H9 (cell line): ENCODE measurements around the gene HSPA1L. TPM values are rescaled to one million over a fixed set of nuclear protein-coding genes. Genes with fewer than 3 reads are reported as not detected.
A peak's percentile ranks its signal among the peaks of the same experiment; 100 is the strongest.

ENCODE experiments used
- DNase-seq: peaks from one replicate; pipeline ENCODE4 v3.0.0-alpha.2; 2017
- H2AFZ ChIP-seq: one replicate; pipeline ENCODE4 v1.6.1; 2013; ENCODE audit warnings: mild to moderate bottlenecking, low read length, control low read depth, moderate library complexity
- H2AK5ac ChIP-seq: 2 replicates; pipeline ENCODE4 v1.6.1; 2013; ENCODE audit warnings: low read length, control low read depth, mixed read lengths; ENCODE audit not compliant: insufficient read length
- H2BK120ac ChIP-seq: one replicate; pipeline ENCODE4 v1.6.1; 2013; ENCODE audit warnings: low read depth, mild to moderate bottlenecking, low read length, control low read depth, inconsistent platforms; ENCODE audit not compliant: poor library complexity, severe bottlenecking
- H2BK12ac ChIP-seq: 2 replicates; pipeline ENCODE4 v1.6.1; 2013; ENCODE audit warnings: low read length, control low read depth, mixed read lengths, low read depth; ENCODE audit not compliant: insufficient read length
- H2BK15ac ChIP-seq: 2 replicates; pipeline ENCODE4 v1.6.1; 2013; ENCODE audit warnings: low read depth, low read length, control low read depth
- H2BK20ac ChIP-seq: one replicate; pipeline ENCODE4 v1.6.1; 2013; ENCODE audit warnings: low read depth, mild to moderate bottlenecking, low read length, control low read depth, inconsistent platforms; ENCODE audit not compliant: poor library complexity, severe bottlenecking
- H2BK5ac ChIP-seq: 2 replicates; pipeline ENCODE4 v1.6.1; 2013; ENCODE audit warnings: low read length, control low read depth, mixed read lengths; ENCODE audit not compliant: insufficient read length
- H3K14ac ChIP-seq: 2 replicates; pipeline ENCODE4 v1.6.1; 2013; ENCODE audit warnings: low read length, control low read depth; ENCODE audit not compliant: insufficient read depth
- H3K18ac ChIP-seq: 2 replicates; pipeline ENCODE4 v1.6.1; 2013; ENCODE audit warnings: low read depth, mild to moderate bottlenecking, mixed read lengths, low read length, control low read depth; ENCODE audit not compliant: insufficient read length
- H3K23ac ChIP-seq: 2 replicates; pipeline ENCODE4 v1.6.1; 2013; ENCODE audit warnings: low read length, control low read depth, mixed read lengths, low read depth; ENCODE audit not compliant: insufficient read length
- H3K23me2 ChIP-seq: 2 replicates; pipeline ENCODE4 v1.6.1; 2013; ENCODE audit warnings: low read depth, mild to moderate bottlenecking, mixed read lengths, low read length, control low read depth; ENCODE audit not compliant: insufficient read length, poor library complexity, severe bottlenecking
- H3K27ac ChIP-seq: 2 replicates; pipeline ENCODE4 v1.5.1; 2013; ENCODE audit warnings: low read length, control low read depth, mixed read lengths, low read depth; ENCODE audit not compliant: insufficient read length
- H3K27me3 ChIP-seq: 2 replicates; pipeline ENCODE4 v1.6.1; 2013; ENCODE audit warnings: low read length, control low read depth, inconsistent platforms; ENCODE audit not compliant: insufficient read depth
- H3K4ac ChIP-seq: 2 replicates; pipeline ENCODE4 v1.6.1; 2013; ENCODE audit warnings: low read depth, mild to moderate bottlenecking, control low read depth, inconsistent platforms, low read length, moderate library complexity
- H3K4me1 ChIP-seq: 2 replicates; pipeline ENCODE4 v1.6.1; 2013; ENCODE audit warnings: low read length, control low read depth, inconsistent platforms; ENCODE audit not compliant: insufficient read depth
- H3K4me2 ChIP-seq: 2 replicates; pipeline ENCODE4 v1.6.1; 2013; ENCODE audit warnings: low read length, control low read depth, mixed read lengths; ENCODE audit not compliant: insufficient read length, insufficient read depth
- H3K56ac ChIP-seq: 2 replicates; pipeline ENCODE4 v1.6.1; 2013; ENCODE audit warnings: low read depth, mild to moderate bottlenecking, mixed read lengths, low read length, control low read depth; ENCODE audit not compliant: insufficient read length
- H3K79me1 ChIP-seq: 2 replicates; pipeline ENCODE4 v1.6.1; 2013; ENCODE audit warnings: low read depth, mild to moderate bottlenecking, moderate library complexity, low read length, control low read depth, inconsistent platforms; ENCODE audit not compliant: insufficient read depth, poor library complexity, severe bottlenecking
- H3K79me2 ChIP-seq: 2 replicates; pipeline ENCODE4 v1.6.1; 2013; ENCODE audit warnings: low read length, control low read depth, inconsistent platforms; ENCODE audit not compliant: insufficient read depth
- H3K9ac ChIP-seq: 2 replicates; pipeline ENCODE4 v1.6.1; 2013; ENCODE audit warnings: low read length, control low read depth, mixed read lengths; ENCODE audit not compliant: insufficient read length; ENCODE audit errors: extremely low read depth
- H3K9me3 ChIP-seq: one replicate; pipeline ENCODE4 v1.6.1; 2013; ENCODE audit warnings: low read depth, low read length, inconsistent platforms; ENCODE audit not compliant: control insufficient read depth
- H3T11ph ChIP-seq: one replicate; pipeline ENCODE4 v1.6.1; 2013; ENCODE audit warnings: mild to moderate bottlenecking, low read length, control low read depth, inconsistent platforms
- H4K20me1 ChIP-seq: one replicate; pipeline ENCODE4 v1.6.1; 2013; ENCODE audit not compliant: control insufficient read depth, insufficient read length, insufficient read depth
- H4K5ac ChIP-seq: 2 replicates; pipeline ENCODE4 v1.6.1; 2013; ENCODE audit warnings: low read depth, mild to moderate bottlenecking, mixed read lengths, low read length, control low read depth; ENCODE audit not compliant: insufficient read length
- H4K8ac ChIP-seq: replicated peaks from 2 replicates; pipeline ENCODE4 v1.6.1; 2013; ENCODE audit warnings: low read length, control low read depth, mixed read lengths, low read depth; ENCODE audit not compliant: insufficient read length
- H4K91ac ChIP-seq: 2 replicates; pipeline ENCODE4 v1.6.1; 2013; ENCODE audit warnings: low read depth, mild to moderate bottlenecking, moderate library complexity, mixed read lengths, low read length, control low read depth; ENCODE audit not compliant: insufficient read length
- H3K27ac Mint-ChIP-seq, 3 experiments: 2 replicates in 2 of 3; 3 replicates in 1 of 3; pipeline ENCODE4 v1.8.0; 2020 to 2021; ENCODE audit warnings: mixed read lengths in 3 of 3, mild to moderate bottlenecking in 1 of 3, moderate library complexity in 1 of 3
- H3K27me3 Mint-ChIP-seq: 2 replicates; pipeline ENCODE4 v1.8.0; 2021; ENCODE audit warnings: low read depth, mild to moderate bottlenecking, moderate library complexity, mixed read lengths
- H3K36me3 Mint-ChIP-seq, 3 experiments: 2 replicates in 2 of 3; 3 replicates in 1 of 3; pipeline ENCODE4 v1.8.0; 2020 to 2021; ENCODE audit warnings: low read depth in 3 of 3, mixed read lengths in 3 of 3; ENCODE audit not compliant: insufficient read depth in 1 of 3
- H3K4me1 Mint-ChIP-seq, 2 experiments: 2 replicates each; pipeline ENCODE4 v1.8.0; 2020; ENCODE audit warnings: mixed read lengths in 2 of 2
- H3K4me3 Mint-ChIP-seq, 2 experiments: 2 replicates in 1 of 2; 3 replicates in 1 of 2; pipeline ENCODE4 v1.8.0; 2020 to 2021; ENCODE audit warnings: mild to moderate bottlenecking in 2 of 2, mixed read lengths in 2 of 2, moderate library complexity in 1 of 2
- H3K9me3 Mint-ChIP-seq, 2 experiments: 2 replicates in 1 of 2; 3 replicates in 1 of 2; pipeline ENCODE4 v1.8.0; 2020; ENCODE audit warnings: mild to moderate bottlenecking in 2 of 2, mixed read lengths in 2 of 2, moderate library complexity in 1 of 2
- CTCF ChIP-seq: fragments of 200-600 bp; sonication (generic); conservative IDR thresholded peaks from 3 replicates; pipeline ENCODE4 v1.8.0; 2021; ENCODE audit warnings: antibody characterized with exemption, mild to moderate bottlenecking
- WGBS: extraction: QIAGEN DNeasy Blood & Tissue Kit; methylation state at CpG from one replicate; pipeline ENCODE4 v1.1.7; 2013; ENCODE audit warnings: missing lambda C conversion rate, low lambda C conversion rate, mixed read lengths; ENCODE audit not compliant: insufficient read length; ENCODE audit errors: extremely low coverage; 5-methylcytosine and 5-hydroxymethylcytosine counted together
- total RNA-seq: library from RNA; stranded (reverse); gene quantifications from 2 replicates; pipeline ENCODE4 v1.2.1, GENCODE V29; 2021

Gene HSPA1L
- total RNA-seq, 1 experiment from 2014 or later, result 2.5 TPM

- H3K4me1 Mint-ChIP-seq, result peaks cover 23 to 31% of the 10 kb centered on the region in 2 experiments
- WGBS, result no CpG with 5 or more reads among the region's 59 CpGs
- H2BK120ac ChIP-seq, result no peak overlapping the region
- H3K36me3 Mint-ChIP-seq, result peaks cover 45 to 47% (median 47%) of the 10 kb centered on the region in 3 experiments
- no peak overlapping the region for H3T11ph ChIP-seq
- H3K14ac ChIP-seq, result peak overlapping the region; percentile 81
- no peak overlapping the region for H2BK20ac ChIP-seq
- no peak overlapping the region for H2BK12ac ChIP-seq
- peaks cover 0 to 6% of the 10 kb centered on the region in 2 experiments; a peak in 2 of 5 replicates for H3K9me3 Mint-ChIP-seq
- H3K4me2 ChIP-seq, result peak overlapping the region; percentile 90
- no peaks in the 10 kb centered on the region for H3K27me3 ChIP-seq
- no peaks in the 10 kb centered on the region for H3K4me1 ChIP-seq
- no peak overlapping the region for H3K23ac ChIP-seq
- H3K27ac ChIP-seq, result peak overlapping the region; percentile 57
- H2BK5ac ChIP-seq, result peak overlapping the region; percentile 36
- H3K27ac Mint-ChIP-seq, result peak overlapping the region; percentile 100
- peak overlapping the region; percentile 72 for H3K18ac ChIP-seq
- no peaks in the 10 kb centered on the region for H4K20me1 ChIP-seq
- peaks cover 34% of the 10 kb centered on the region for H3K23me2 ChIP-seq
- peak; percentile 86 for DNase-seq
- H3K27me3 Mint-ChIP-seq, result peaks cover 1% of the 10 kb centered on the region; the same call in 1 of the 2 replicates
- H2BK15ac ChIP-seq, result no peak overlapping the region
- H4K91ac ChIP-seq, result no peak overlapping the region
- H2AK5ac ChIP-seq, result no peak overlapping the region
- no peak overlapping the region for H4K5ac ChIP-seq
- peaks cover 3% of the 10 kb centered on the region for H3K79me1 ChIP-seq
- H2AFZ ChIP-seq, result no peak overlapping the region
- H3K4ac ChIP-seq, result no peak overlapping the region
- no peak overlapping the region for H4K8ac ChIP-seq
- no peak overlapping the region for H3K56ac ChIP-seq
- no peak for TF ChIP-seq CTCF
- H3K79me2 ChIP-seq, result peaks cover 25% of the 10 kb centered on the region; the same call in 1 of the 2 replicates
- H3K9ac ChIP-seq, result peak overlapping the region; percentile 93
- H3K4me3 Mint-ChIP-seq, result peak overlapping the region; percentile 98 to 100
- H3K9me3 ChIP-seq, result no peaks in the 10 kb centered on the region
Observed at GRCh38 chr6:31834367-31835250, 19.5 kb upstream of the HSPA1L start.
